Progenitor cell of endocrine pancreas (in vitro differentiated cells): Measurements from ENCODE around the gene STAU1. TPM values are rescaled to one million over a fixed set of nuclear protein-coding genes. Genes with fewer than 3 reads are reported as not detected.

Experiments
- DNase-seq: peaks from one replicate; pipeline ENCODE4 v3.0.0; 2021; ENCODE audit warnings: low spot score; ENCODE audit not compliant: unreplicated experiment
- H3K27ac Mint-ChIP-seq: 2 replicates; pipeline ENCODE4 v1.8.0; 2021; ENCODE audit warnings: mild to moderate bottlenecking, moderate library complexity, mixed read lengths
- H3K27me3 Mint-ChIP-seq: 2 replicates; pipeline ENCODE4 v1.8.0; 2021; ENCODE audit warnings: mixed read lengths
- H3K36me3 Mint-ChIP-seq: 2 replicates; pipeline ENCODE4 v1.8.0; 2022; ENCODE audit warnings: mixed read lengths; ENCODE audit not compliant: insufficient read depth
- H3K4me1 Mint-ChIP-seq: 2 replicates; pipeline ENCODE4 v1.8.0; 2021; ENCODE audit warnings: low read depth, mixed read lengths
- H3K4me3 Mint-ChIP-seq: 2 replicates; pipeline ENCODE4 v1.8.0; 2021; ENCODE audit warnings: low read depth, mild to moderate bottlenecking, moderate library complexity, mixed read lengths
- H3K9me3 Mint-ChIP-seq: 2 replicates; pipeline ENCODE4 v1.8.0; 2021; ENCODE audit warnings: low read depth, mixed read lengths
- total RNA-seq: library from RNA; stranded (reverse); gene quantifications from 2 replicates; pipeline ENCODE4 v1.2.1, GENCODE V29; 2021
- TF ChIP-seq, protein P1 (sequence below): fragments of 200-600 bp; sonication (generic); IDR thresholded peaks from one replicate; pipeline ENCODE4 v1.5.0; 2021; ENCODE audit warnings: antibody characterized with exemption, mild to moderate bottlenecking; ENCODE audit not compliant: unreplicated experiment

The STAU1 gene
- total RNA-seq, 1 donor from 2014 or later, result 93.9 TPM

DNA sequence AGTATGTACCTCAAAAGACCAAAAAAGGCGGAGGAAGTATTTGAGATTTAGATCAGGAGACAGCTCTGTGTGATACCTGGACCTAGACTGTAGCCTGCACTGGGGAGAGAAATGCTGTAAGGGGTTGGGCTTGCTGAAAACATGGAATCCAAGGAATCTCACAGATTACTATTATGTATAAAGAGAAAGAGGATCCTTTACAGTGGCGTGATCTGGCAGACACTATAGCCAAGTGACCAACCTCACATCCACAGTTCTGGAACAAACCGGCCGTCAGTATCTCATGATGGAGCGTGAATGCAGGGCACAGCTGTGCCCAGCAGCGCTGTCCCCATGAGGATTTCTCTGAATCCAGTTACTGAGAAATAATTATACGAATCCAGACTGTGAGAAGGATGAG is 43.3 kb upstream of the STAU1 start:
- peaks cover 26% of the 10 kb centered on the region for H3K36me3 Mint-ChIP-seq
- H3K4me3 Mint-ChIP-seq, result no peak overlapping the region
- no peak overlapping the region for H3K27ac Mint-ChIP-seq

DNA sequence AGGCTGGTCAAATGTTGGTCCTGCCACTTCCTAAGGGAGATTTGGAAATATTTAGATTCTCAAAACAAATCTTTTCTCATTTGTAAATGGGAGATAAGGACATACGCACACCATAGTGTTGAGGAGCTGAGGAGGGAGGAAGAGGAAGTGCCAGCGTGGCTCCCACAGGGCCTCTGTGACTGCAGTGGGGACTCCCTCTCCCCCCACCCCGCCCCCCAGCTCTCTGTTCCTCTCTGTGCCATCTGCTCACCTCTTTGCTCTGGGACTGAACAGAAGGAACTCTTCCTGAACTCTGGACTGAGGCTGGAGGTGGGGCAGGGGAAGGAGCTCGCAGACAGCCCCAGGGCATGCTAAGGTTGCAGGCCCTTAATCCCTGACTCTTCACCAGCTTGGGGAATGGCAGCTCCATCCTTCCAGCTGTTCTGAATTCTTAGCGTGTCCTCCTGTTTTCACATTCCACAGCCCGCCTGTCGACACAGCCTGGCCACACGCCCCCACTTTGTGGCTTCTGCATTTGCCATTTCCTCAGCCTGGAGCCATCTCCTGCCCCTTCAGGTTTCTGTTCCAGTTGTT is 42.5 kb upstream of the STAU1 start:
- DNase-seq, result no peak
- Mint-ChIP-seq H3K27ac (peak overlapping the region; percentile 67), H3K4me1 (no peaks in the 10 kb centered on the region), H3K27me3 (no peaks in the 10 kb centered on the region), H3K9me3 (no peaks in the 10 kb centered on the region), H3K36me3 (peaks cover 31% of the 10 kb centered on the region), H3K4me3 (no peak overlapping the region)
- TF ChIP-seq, protein P1, sequence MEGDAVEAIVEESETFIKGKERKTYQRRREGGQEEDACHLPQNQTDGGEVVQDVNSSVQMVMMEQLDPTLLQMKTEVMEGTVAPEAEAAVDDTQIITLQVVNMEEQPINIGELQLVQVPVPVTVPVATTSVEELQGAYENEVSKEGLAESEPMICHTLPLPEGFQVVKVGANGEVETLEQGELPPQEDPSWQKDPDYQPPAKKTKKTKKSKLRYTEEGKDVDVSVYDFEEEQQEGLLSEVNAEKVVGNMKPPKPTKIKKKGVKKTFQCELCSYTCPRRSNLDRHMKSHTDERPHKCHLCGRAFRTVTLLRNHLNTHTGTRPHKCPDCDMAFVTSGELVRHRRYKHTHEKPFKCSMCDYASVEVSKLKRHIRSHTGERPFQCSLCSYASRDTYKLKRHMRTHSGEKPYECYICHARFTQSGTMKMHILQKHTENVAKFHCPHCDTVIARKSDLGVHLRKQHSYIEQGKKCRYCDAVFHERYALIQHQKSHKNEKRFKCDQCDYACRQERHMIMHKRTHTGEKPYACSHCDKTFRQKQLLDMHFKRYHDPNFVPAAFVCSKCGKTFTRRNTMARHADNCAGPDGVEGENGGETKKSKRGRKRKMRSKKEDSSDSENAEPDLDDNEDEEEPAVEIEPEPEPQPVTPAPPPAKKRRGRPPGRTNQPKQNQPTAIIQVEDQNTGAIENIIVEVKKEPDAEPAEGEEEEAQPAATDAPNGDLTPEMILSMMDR, result no peak

More for the DNA sequence above, 43.3 kb upstream of the STAU1 start:
- no peaks in the 10 kb centered on the region for H3K27me3 Mint-ChIP-seq
- TF ChIP-seq, protein P1, result no peak
- H3K9me3 Mint-ChIP-seq, result no peaks in the 10 kb centered on the region
- DNase-seq, result no peak
- H3K4me1 Mint-ChIP-seq, result no peaks in the 10 kb centered on the region

DNA sequence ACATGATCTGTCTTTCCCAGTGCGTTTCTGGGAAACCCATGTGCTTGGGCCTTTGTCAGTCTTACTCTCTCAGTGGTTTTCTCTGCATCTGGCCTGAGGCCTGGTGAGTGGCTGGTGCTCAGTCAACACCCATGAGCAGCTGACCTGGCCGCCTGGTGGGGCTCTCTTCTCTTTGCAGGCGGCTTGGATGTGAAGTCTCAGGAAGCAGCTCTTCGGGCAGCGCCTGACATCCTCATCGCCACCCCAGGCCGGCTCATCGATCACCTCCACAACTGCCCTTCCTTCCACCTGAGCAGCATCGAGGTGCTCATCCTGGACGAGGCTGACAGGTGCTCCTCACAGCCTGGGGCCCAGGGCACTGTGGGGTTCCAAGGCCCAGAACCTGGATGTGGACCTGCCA is 41.9 kb upstream of the STAU1 start:
- H3K9me3 Mint-ChIP-seq, result no peaks in the 10 kb centered on the region
- H3K27ac Mint-ChIP-seq, result no peak overlapping the region
- H3K27me3 Mint-ChIP-seq, result no peaks in the 10 kb centered on the region
- no peaks in the 10 kb centered on the region for H3K4me1 Mint-ChIP-seq
- peaks cover 34% of the 10 kb centered on the region for H3K36me3 Mint-ChIP-seq
- H3K4me3 Mint-ChIP-seq, result no peak overlapping the region
- no peak for DNase-seq
- TF ChIP-seq, protein P1, result no peak

DNA sequence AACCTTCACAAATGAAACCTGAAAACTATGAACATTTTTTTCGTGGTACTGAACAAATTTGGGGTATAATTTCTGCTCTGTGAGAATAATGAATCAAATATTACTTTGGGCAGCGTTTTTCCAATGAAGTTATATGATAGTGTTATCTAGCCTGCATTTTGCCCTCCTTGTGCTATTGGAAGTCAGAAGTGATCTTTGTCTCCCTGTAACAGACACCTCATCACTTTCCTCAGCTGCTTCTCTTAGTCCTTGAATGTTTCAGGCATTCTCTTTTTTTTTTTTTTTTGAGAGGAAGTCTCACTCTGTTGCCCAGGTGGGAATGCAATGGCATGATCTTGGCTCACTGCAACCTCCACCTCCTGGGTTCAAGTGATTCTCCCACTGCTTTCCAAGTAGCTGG is 41.2 kb upstream of the STAU1 start:
- Mint-ChIP-seq H3K27me3 (no peaks in the 10 kb centered on the region), H3K4me1 (no peaks in the 10 kb centered on the region), H3K9me3 (no peaks in the 10 kb centered on the region), H3K4me3 (no peak overlapping the region), H3K27ac (no peak overlapping the region), H3K36me3 (peaks cover 31% of the 10 kb centered on the region)
- no peak for DNase-seq
- TF ChIP-seq, protein P1, result no peak

DNA sequence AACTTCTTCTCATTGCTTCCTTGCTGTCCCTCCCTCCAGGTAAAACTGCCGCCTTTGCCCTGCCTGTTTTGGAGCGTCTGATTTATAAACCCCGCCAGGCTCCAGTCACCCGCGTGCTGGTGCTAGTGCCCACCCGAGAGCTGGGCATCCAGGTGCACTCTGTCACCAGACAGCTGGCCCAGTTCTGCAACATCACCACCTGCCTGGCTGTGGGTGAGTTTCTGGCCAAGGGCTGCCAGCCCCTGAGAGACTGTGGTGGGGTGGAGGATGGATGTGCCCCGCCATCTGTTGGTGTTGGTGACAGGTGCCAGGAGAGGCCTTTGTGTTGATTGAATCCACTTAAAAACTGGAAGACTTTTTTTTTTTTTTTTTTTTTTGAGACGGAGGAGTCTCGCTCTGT is 40.5 kb upstream of the STAU1 start:
- TF ChIP-seq, protein P1, result no peak
- no peak overlapping the region for H3K27ac Mint-ChIP-seq
- no peaks in the 10 kb centered on the region for H3K9me3 Mint-ChIP-seq
- DNase-seq, result no peak
- peaks cover 34% of the 10 kb centered on the region for H3K36me3 Mint-ChIP-seq
- no peak overlapping the region for H3K4me3 Mint-ChIP-seq
- no peaks in the 10 kb centered on the region for H3K4me1 Mint-ChIP-seq
- H3K27me3 Mint-ChIP-seq, result no peaks in the 10 kb centered on the region
